Measurements from ENCODE around the gene CTSC.

DNA sequence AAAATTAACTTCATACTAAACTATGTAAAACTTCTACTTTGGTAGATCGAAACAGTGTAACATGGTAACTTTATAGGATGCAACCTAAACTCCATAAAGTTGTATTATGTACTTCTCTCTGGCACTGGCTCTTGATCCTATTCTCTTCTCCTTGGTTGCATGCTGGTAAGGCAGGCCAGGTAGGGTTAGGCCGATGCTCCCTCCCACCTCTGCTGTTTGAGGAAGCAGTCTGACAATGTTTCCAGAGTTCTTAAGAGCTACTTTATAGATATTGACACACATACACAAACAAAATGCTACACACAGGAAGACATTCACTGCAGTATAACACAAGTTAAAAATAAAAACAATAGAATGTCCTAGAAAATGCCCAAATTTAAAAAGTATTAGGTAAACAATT is 22.5 kb downstream of the CTSC start:
- TF ChIP-seq POLR2A (IDR thresholded peaks at IDR 0.05) (no peak), EP300 (IDR thresholded peaks at IDR 0.05) (no peak)
- TF ChIP-seq, protein P1, sequence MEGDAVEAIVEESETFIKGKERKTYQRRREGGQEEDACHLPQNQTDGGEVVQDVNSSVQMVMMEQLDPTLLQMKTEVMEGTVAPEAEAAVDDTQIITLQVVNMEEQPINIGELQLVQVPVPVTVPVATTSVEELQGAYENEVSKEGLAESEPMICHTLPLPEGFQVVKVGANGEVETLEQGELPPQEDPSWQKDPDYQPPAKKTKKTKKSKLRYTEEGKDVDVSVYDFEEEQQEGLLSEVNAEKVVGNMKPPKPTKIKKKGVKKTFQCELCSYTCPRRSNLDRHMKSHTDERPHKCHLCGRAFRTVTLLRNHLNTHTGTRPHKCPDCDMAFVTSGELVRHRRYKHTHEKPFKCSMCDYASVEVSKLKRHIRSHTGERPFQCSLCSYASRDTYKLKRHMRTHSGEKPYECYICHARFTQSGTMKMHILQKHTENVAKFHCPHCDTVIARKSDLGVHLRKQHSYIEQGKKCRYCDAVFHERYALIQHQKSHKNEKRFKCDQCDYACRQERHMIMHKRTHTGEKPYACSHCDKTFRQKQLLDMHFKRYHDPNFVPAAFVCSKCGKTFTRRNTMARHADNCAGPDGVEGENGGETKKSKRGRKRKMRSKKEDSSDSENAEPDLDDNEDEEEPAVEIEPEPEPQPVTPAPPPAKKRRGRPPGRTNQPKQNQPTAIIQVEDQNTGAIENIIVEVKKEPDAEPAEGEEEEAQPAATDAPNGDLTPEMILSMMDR (IDR thresholded peaks at IDR 0.05): no peak
